Sigmoid colon (tissue), 7 donors: Measurements from ENCODE around the gene RER1. TPM values are rescaled to one million over a fixed set of nuclear protein-coding genes. Genes with fewer than 3 reads are reported as not detected.

Experiments used
- DNase-seq: peaks from one replicate; pipeline ENCODE4 v3.0.0-alpha.2; 2019
- H3K27ac ChIP-seq, 4 donors: fragments of 200-600 bp; sonication (generic); one replicate each; pipeline ENCODE4 v1.5.1; 2016 to 2019; ENCODE audit warnings: mild to moderate bottlenecking in 1 of 4
- H3K27me3 ChIP-seq, 3 donors: fragments of 200-600 bp; sonication (generic); one replicate each; pipeline ENCODE4 v1.5.1; 2019; ENCODE audit warnings: mild to moderate bottlenecking in 1 of 3
- H3K36me3 ChIP-seq, 4 donors: fragments of 200-600 bp; sonication (generic); one replicate each; pipeline ENCODE4 v1.5.1; 2016 to 2019
- H3K4me1 ChIP-seq, 4 donors: fragments of 200-600 bp; sonication (generic); one replicate each; pipeline ENCODE4 v1.5.1; 2017 to 2019
- H3K4me3 ChIP-seq, 4 donors: fragments of 200-600 bp; sonication (generic); one replicate each; pipeline ENCODE4 v1.5.1; 2017 to 2019; ENCODE audit warnings: mild to moderate bottlenecking in 2 of 4, moderate library complexity in 1 of 4
- H3K9me3 ChIP-seq, 4 donors: fragments of 200-600 bp in 3 of 4; sonication (generic) in 3 of 4; one replicate each; pipeline versions ENCODE4 v1.5.1 to v1.6.1; 2013 to 2019
- EP300 ChIP-seq, 4 donors: sonication (generic); formaldehyde crosslinking; IDR thresholded peaks; one replicate each; pipeline ENCODE4 v1.6.1; 2017; ENCODE audit warnings: antibody characterized with exemption in 4 of 4
- POLR2A ChIP-seq, 2 donors: fragments of 450-650 bp; IDR thresholded peaks; one replicate each; pipeline ENCODE4 v1.6.1; 2016; ENCODE audit warnings: antibody characterized with exemption in 2 of 2, mild to moderate bottlenecking in 2 of 2, moderate library complexity in 2 of 2
- POLR2AphosphoS5 ChIP-seq, 4 donors: sonication (generic); formaldehyde crosslinking; IDR thresholded peaks; one replicate each; pipeline ENCODE4 v1.6.1; 2017; ENCODE audit warnings: antibody characterized with exemption in 4 of 4
- WGBS, 2 donors: extraction: QIAGEN DNeasy Blood & Tissue Kit; methylation state at CpG; one replicate each; pipeline ENCODE4 v1.1.7; 2013; 5-methylcytosine and 5-hydroxymethylcytosine counted together
- intact Hi-C: fragments of 100-400 bp; cut with DNase I; formaldehyde crosslinking; loops from one replicate; pipeline ENCODE4 v1.15.1; 2023
- polyA plus RNA-seq, 3 donors: library from polyadenylated mRNA; stranded (reverse); fragments of 200-250 nt; gene quantifications; one replicate each; pipeline ENCODE4 v1.2.3, GENCODE V29; 2013
- total RNA-seq, 4 donors: library from RNA; depleted of rRNA; stranded (reverse); fragments of >200 nt; gene quantifications; one replicate each; pipeline ENCODE4 v1.1.0, GENCODE V29; 2016
- TF ChIP-seq, protein P1 (sequence below), 4 experiments: fragments of 450-650 bp in 3 of 4; fragments of 200-600 bp in 1 of 4; IDR thresholded peaks; one replicate each; pipeline ENCODE4 v1.5.1; 2016 to 2019; ENCODE audit warnings: antibody characterized with exemption in 4 of 4, mild to moderate bottlenecking in 3 of 4, moderate library complexity in 2 of 4
- donor health status: healthy with polysubstance abuse.
- donor health status: Bipolar disorder and iron deficiency.
- donor health status: healthy.

Gene RER1
- total and polyA plus RNA-seq, 7 donors, result 40.8 to 113 (median 51.7) TPM

GRCh38 chr1:2382621-2383361, 8.8 kb upstream of the RER1 start:
- Histone ChIP-seq H3K9me3 (no peaks in the 10 kb centered on the region), H3K27me3 (no peaks in the 10 kb centered on the region), H3K27ac (no peak overlapping the region), H3K4me1 (peaks cover 0 to 16% (median 11%) of the 10 kb centered on the region in 4 donors), H3K4me3 (no peak overlapping the region), H3K36me3 (peaks cover 0 to 14% (median 0%) of the 10 kb centered on the region in 4 donors)
- intact Hi-C loops, result loop anchor here (5.0 kb wide), 1 partner anchor 70 kb away; no protein-coding TSS in a partner anchor
- 49 to 63% methylated on average over 13 of the region's 13 CpGs for WGBS, 2 donors
- peak; percentile 67 for DNase-seq
- TF ChIP-seq, protein P1, sequence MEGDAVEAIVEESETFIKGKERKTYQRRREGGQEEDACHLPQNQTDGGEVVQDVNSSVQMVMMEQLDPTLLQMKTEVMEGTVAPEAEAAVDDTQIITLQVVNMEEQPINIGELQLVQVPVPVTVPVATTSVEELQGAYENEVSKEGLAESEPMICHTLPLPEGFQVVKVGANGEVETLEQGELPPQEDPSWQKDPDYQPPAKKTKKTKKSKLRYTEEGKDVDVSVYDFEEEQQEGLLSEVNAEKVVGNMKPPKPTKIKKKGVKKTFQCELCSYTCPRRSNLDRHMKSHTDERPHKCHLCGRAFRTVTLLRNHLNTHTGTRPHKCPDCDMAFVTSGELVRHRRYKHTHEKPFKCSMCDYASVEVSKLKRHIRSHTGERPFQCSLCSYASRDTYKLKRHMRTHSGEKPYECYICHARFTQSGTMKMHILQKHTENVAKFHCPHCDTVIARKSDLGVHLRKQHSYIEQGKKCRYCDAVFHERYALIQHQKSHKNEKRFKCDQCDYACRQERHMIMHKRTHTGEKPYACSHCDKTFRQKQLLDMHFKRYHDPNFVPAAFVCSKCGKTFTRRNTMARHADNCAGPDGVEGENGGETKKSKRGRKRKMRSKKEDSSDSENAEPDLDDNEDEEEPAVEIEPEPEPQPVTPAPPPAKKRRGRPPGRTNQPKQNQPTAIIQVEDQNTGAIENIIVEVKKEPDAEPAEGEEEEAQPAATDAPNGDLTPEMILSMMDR (IDR thresholded peaks at IDR 0.05), result peak in 3 of 4 experiments; percentile 21 to 39 (median 35)
- TF ChIP-seq POLR2A (IDR thresholded peaks at IDR 0.05) (no peak), EP300 (IDR thresholded peaks at IDR 0.05) (no peak), POLR2AphosphoS5 (IDR thresholded peaks at IDR 0.05) (no peak)

DNA sequence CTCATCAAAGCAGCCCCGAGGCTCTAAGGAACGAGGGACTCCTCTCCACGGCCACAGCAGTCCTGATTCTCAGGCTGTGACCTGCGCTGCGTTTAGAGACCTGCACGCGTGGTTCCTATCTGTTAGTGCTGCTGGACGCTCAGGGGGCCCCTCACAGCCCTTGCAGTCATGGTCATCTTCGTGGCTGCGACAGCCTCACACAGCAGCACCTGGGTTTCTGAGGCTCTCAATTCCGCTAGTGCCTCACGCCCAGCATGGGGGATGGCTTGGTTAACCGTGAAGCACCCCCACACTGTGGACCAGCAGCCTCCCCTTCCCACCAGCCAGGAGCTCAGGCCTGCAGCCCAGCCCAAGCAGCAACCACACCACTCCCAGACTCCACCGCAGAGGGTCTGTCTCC, 8.1 kb upstream of the RER1 start:
- 88 to 94% methylated on average over 14 of the region's 14 CpGs for WGBS, 2 donors
- H3K9me3 ChIP-seq, result no peaks in the 10 kb centered on the region
- no peak overlapping the region for H3K4me3 ChIP-seq
- H3K36me3 ChIP-seq, result peaks cover 0 to 11% (median 0%) of the 10 kb centered on the region in 4 donors
- peaks cover 0 to 16% (median 11%) of the 10 kb centered on the region in 4 donors for H3K4me1 ChIP-seq
- TF ChIP-seq POLR2AphosphoS5 (IDR thresholded peaks at IDR 0.05) (no peak), POLR2A (IDR thresholded peaks at IDR 0.05) (no peak), EP300 (IDR thresholded peaks at IDR 0.05) (no peak)
- TF ChIP-seq, protein P1 (IDR thresholded peaks at IDR 0.05), result no peak
- intact Hi-C loops, result loop anchor here (5.0 kb wide), 1 partner anchor 71 kb away; no protein-coding TSS in a partner anchor
- no peaks in the 10 kb centered on the region for H3K27me3 ChIP-seq
- no peak overlapping the region for H3K27ac ChIP-seq
- peak; percentile 57 for DNase-seq

- H3K4me1 ChIP-seq, result peaks cover 0 to 16% (median 11%) of the 10 kb centered on the region in 4 donors
- WGBS, 2 donors, result 94% methylated on average over 21 of the region's 21 CpGs
- intact Hi-C loops, result loop anchor here (5.0 kb wide), 1 partner anchor 72 kb away; no protein-coding TSS in a partner anchor
- H3K4me3 ChIP-seq, result no peak overlapping the region
- no peaks in the 10 kb centered on the region for H3K9me3 ChIP-seq
- TF ChIP-seq POLR2A (IDR thresholded peaks at IDR 0.05) (no peak), EP300 (IDR thresholded peaks at IDR 0.05) (no peak), POLR2AphosphoS5 (IDR thresholded peaks at IDR 0.05) (no peak)
- TF ChIP-seq, protein P1 (IDR thresholded peaks at IDR 0.05), result no peak
- H3K36me3 ChIP-seq, result peaks cover 0 to 10% (median 0%) of the 10 kb centered on the region in 4 donors
- no peak overlapping the region for H3K27ac ChIP-seq
- no peaks in the 10 kb centered on the region for H3K27me3 ChIP-seq
- DNase-seq, result peak; percentile 47
Observed at GRCh38 chr1:2384130-2384860, 7.3 kb upstream of the RER1 start.

DNA sequence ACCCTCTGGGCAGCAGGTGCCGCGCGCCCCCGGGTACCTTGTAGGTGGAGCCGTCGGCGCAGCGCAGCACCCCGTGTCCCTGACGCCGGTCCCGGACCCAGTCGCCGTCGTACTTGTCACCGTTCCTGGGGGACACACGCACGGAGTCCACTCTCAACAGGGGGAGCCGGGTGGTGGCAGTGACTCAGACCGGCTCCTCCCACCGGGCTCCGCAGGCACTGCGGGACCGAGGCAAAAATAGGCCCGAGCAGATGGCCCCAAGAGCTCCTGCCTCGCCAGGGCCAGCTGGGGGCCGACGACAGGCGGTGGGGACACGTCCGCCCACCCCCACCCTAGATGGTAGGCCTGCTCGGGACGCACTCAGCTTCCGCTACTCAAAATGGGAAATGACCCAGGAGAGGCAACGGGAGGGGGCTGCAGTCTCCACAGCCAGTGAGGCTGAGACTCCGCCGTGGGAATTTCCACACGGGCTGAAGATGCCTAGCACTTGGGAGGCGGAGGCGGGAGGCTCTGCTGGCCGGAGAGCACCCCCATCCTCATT, 6.6 kb upstream of the RER1 start:
- Histone ChIP-seq H3K27ac (no peak overlapping the region), H3K9me3 (no peaks in the 10 kb centered on the region), H3K27me3 (no peaks in the 10 kb centered on the region), H3K36me3 (peaks cover 0 to 10% (median 0%) of the 10 kb centered on the region in 4 donors), H3K4me1 (peaks cover 0 to 18% (median 12%) of the 10 kb centered on the region in 4 donors), H3K4me3 (no peak overlapping the region)
- DNase-seq, result peak; percentile 62
- intact Hi-C loops, result loop anchor here (5.0 kb wide), 1 partner anchor 73 kb away; no protein-coding TSS in a partner anchor
- 89 to 90% methylated on average over 41 of the region's 41 CpGs for WGBS, 2 donors
- TF ChIP-seq EP300 (IDR thresholded peaks at IDR 0.05), result no peak
- TF ChIP-seq, protein P1 (IDR thresholded peaks at IDR 0.05), result no peak
- no peak for TF ChIP-seq POLR2A (IDR thresholded peaks at IDR 0.05)
- TF ChIP-seq POLR2AphosphoS5 (IDR thresholded peaks at IDR 0.05), result no peak
